BJ (cell line): Measurements from ENCODE around the gene PLCXD3. TPM values are rescaled to one million over a fixed set of nuclear protein-coding genes. Genes with fewer than 3 reads are reported as not detected.

Experiments used
- CTCF ChIA-PET: fragments of 350-600 bp; formaldehyde crosslinking; extraction: SDS; loops from one replicate; lab custom pipeline; 2021; ENCODE audit warnings: antibody characterized with exemption, inconsistent platforms; lab: Yijun Ruan, JAX
- POLR2A ChIA-PET: fragments of 300-600 bp; sonication (Branson Sonifier 250); formaldehyde crosslinking; extraction: SDS; loops from one replicate; lab custom pipeline; 2021; ENCODE audit warnings: antibody characterized with exemption; lab: Charles Lee
- DNase-seq: peaks from one replicate; pipeline ENCODE4 v3.0.0-alpha.2; 2011; ENCODE audit warnings: low read depth
- H3K27me3 ChIP-seq: 2 replicates; pipeline ENCODE4 v1.6.0; 2011; ENCODE audit warnings: low read length; ENCODE audit not compliant: control insufficient read depth, insufficient read depth
- H3K36me3 ChIP-seq: 2 replicates; pipeline ENCODE4 v1.5.1; 2011; ENCODE audit warnings: low read length; ENCODE audit not compliant: control insufficient read depth, insufficient read depth
- H3K4me3 ChIP-seq: 2 replicates; pipeline ENCODE4 v1.5.1; 2011; ENCODE audit warnings: low read depth, mild to moderate bottlenecking, control low read depth, low read length
- CTCF ChIP-seq: IDR thresholded peaks from 2 replicates; pipeline ENCODE4 v1.5.1; 2011; ENCODE audit warnings: low read depth, mild to moderate bottlenecking, control low read depth, inconsistent platforms, low read length, moderate library complexity; ENCODE audit not compliant: insufficient read depth
- polyA plus RNA-seq: library from polyadenylated mRNA; depleted of rRNA; stranded (reverse); fragments of >200 nt; gene quantifications from 2 replicates; pipeline ENCODE4 v1.2.3, GENCODE V29; 2011

The PLCXD3 gene
- polyA plus RNA-seq, 1 experiment = 0.05 TPM

- H3K4me3 ChIP-seq = no peak overlapping the region
- ChIA-PET CTCF (no interaction called here), POLR2A (no interaction called here)
- DNase-seq = no peak
- no peaks in the 10 kb centered on the region for H3K36me3 ChIP-seq
- no peak for TF ChIP-seq CTCF
- H3K27me3 ChIP-seq = no peaks in the 10 kb centered on the region
These were observed 142.2 kb downstream of the PLCXD3 start for GRCh38 chr5:41368158-41368557.

GRCh38 chr5:41365369-41365768 lies 145.0 kb downstream of the PLCXD3 start:
- Histone ChIP-seq H3K27me3 (no peaks in the 10 kb centered on the region), H3K36me3 (no peaks in the 10 kb centered on the region), H3K4me3 (no peak overlapping the region)
- CTCF ChIA-PET = no interaction called here
- TF ChIP-seq CTCF = no peak
- DNase-seq = no peak
- POLR2A ChIA-PET = no interaction called here

GRCh38 chr5:41364346-41364745 lies 146.1 kb downstream of the PLCXD3 start:
- DNase-seq = no peak
- ChIA-PET CTCF (interaction anchor here (0.6 to 1.0 kb wide), 2 partner anchors 10 to 25 kb away, joined by 3 to 5 read pairs; no protein-coding TSS in a partner anchor), POLR2A (no interaction called here)
- Histone ChIP-seq H3K36me3 (no peaks in the 10 kb centered on the region), H3K27me3 (no peaks in the 10 kb centered on the region), H3K4me3 (no peak overlapping the region)
- TF ChIP-seq CTCF = no peak

- Histone ChIP-seq H3K27me3 (no peaks in the 10 kb centered on the region), H3K36me3 (no peaks in the 10 kb centered on the region), H3K4me3 (no peak overlapping the region)
- ChIA-PET CTCF (interaction anchor here (1.0 kb wide), 1 partner anchor 9 kb away, joined by 5 read pairs; no protein-coding TSS in a partner anchor), POLR2A (no interaction called here)
- no peak for DNase-seq
- TF ChIP-seq CTCF = no peak
These were observed 146.9 kb downstream of the PLCXD3 start for GRCh38 chr5:41363343-41363986.

- CTCF ChIA-PET = no interaction called here
These were observed 153.6 kb downstream of the PLCXD3 start for GRCh38 chr5:41356786-41357185.

More at GRCh38 chr5:41356786-41357185, 153.6 kb downstream of the PLCXD3 start:
- DNase-seq = no peak
- Histone ChIP-seq H3K4me3 (no peak overlapping the region), H3K27me3 (no peaks in the 10 kb centered on the region), H3K36me3 (no peaks in the 10 kb centered on the region)
- POLR2A ChIA-PET = no interaction called here
- TF ChIP-seq CTCF = no peak
